Measurements from ENCODE around the gene AGBL5. TPM values are rescaled to one million over a fixed set of nuclear protein-coding genes. Genes with fewer than 3 reads are reported as not detected.

AGBL5 gene
- total RNA-seq, 4 donors from 2014 or later, result 4.9 to 6.2 (median 5.7) TPM

DNA sequence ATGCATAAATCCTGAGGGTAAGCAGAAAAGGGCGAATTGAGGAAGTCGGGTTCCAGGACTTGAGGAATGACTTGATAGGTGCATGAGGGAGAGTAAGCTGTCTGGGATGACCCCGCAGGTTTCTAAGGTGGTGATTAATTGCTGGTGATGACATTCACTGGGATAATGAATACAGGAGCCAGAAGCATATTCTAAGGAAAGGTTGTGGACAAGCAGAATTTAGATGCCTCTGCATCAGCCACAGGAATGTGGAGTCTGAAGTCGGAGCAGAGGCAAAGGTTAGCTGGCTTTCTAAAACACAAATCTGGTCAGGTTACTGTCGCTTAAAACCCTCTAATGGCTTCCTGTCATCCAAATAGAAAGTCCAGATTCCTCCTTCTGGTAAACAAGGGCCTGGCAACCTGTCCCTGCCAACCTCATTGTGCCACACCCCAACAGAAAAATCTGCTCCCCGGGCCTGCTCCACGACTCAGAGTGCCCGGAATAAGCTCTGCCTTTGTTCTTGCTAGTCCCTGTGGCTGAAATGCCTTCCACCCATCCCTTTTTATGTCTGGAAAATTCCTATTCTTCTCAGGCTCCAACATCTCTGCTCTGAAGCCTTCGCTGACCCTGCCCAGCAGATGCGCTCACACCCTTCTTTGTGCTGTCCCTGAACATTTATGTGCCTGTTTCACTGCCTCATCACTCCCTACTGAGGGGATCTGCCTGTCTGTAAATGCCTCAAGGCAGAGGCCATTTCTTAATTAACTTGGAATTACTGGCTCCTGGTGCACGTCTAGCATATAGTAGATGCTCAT, 30.0 kb upstream of the AGBL5 start:
- TF ChIP-seq POLR2A (IDR thresholded peaks at IDR 0.05), result no peak
- TF ChIP-seq, protein P1, sequence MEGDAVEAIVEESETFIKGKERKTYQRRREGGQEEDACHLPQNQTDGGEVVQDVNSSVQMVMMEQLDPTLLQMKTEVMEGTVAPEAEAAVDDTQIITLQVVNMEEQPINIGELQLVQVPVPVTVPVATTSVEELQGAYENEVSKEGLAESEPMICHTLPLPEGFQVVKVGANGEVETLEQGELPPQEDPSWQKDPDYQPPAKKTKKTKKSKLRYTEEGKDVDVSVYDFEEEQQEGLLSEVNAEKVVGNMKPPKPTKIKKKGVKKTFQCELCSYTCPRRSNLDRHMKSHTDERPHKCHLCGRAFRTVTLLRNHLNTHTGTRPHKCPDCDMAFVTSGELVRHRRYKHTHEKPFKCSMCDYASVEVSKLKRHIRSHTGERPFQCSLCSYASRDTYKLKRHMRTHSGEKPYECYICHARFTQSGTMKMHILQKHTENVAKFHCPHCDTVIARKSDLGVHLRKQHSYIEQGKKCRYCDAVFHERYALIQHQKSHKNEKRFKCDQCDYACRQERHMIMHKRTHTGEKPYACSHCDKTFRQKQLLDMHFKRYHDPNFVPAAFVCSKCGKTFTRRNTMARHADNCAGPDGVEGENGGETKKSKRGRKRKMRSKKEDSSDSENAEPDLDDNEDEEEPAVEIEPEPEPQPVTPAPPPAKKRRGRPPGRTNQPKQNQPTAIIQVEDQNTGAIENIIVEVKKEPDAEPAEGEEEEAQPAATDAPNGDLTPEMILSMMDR (IDR thresholded peaks at IDR 0.05 in 4 of 5, conservative IDR thresholded peaks at IDR 0.05 in 1 of 5), result no peak
- Histone ChIP-seq H3K36me3 (peaks cover 0 to 39% of the 10 kb centered on the region in 2 donors), H3K27me3 (no peaks in the 10 kb centered on the region), H3K27ac (peak overlapping the region; percentile 2 to 81 (median 40)), H3K4me1 (peaks cover 33 to 68% of the 10 kb centered on the region in 2 donors), H3K9me3 (no peaks in the 10 kb centered on the region), H3K4me3 (no peak overlapping the region)
- intact Hi-C loops (cut with DNase I; ENCODE audit: low total_unique reads) (no loop called here), in situ Hi-C loops (cut with MboI; ENCODE audit: low sequenced_read_pairs in 4 of 4) (no loop called here)
- ATAC-seq (peak in 1 of 2 donors; percentile 10), DNase-seq (no peak)

DNA sequence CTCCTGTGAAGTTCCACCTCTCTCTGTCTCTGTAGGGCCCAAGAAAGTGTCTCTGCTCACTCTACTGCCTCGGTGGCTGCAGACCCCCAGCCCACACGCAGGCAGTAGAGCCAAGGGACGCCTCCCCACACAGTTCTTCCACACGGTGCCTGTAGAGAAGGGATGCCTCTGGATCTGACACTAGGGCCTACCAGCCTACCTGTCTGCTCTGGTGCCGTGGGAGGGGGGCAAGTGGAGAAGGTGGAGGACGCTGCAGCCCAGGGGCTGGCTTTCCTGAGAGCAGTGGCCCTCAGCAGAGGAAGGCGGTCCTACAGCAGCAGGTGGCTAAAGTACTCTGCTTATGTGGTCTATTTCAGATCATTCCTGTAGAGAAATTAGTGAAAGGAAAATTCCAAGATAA, 27.7 kb upstream of the AGBL5 start:
- Histone ChIP-seq H3K4me1 (peaks cover 18 to 58% of the 10 kb centered on the region in 2 donors), H3K27ac (peak overlapping the region in 1 of 4 donors; percentile 89), H3K9me3 (no peaks in the 10 kb centered on the region), H3K4me3 (no peak overlapping the region), H3K36me3 (peaks cover 0 to 44% of the 10 kb centered on the region in 2 donors), H3K27me3 (no peaks in the 10 kb centered on the region)
- ATAC-seq (no peak), DNase-seq (no peak)
- TF ChIP-seq POLR2A (IDR thresholded peaks at IDR 0.05), result no peak
- TF ChIP-seq, protein P1 (IDR thresholded peaks at IDR 0.05 in 4 of 5, conservative IDR thresholded peaks at IDR 0.05 in 1 of 5), result no peak
- intact Hi-C loops (cut with DNase I; ENCODE audit: low total_unique reads), result no loop called here
- in situ Hi-C loops (cut with MboI; ENCODE audit: low sequenced_read_pairs in 4 of 4), result no loop called here

DNA sequence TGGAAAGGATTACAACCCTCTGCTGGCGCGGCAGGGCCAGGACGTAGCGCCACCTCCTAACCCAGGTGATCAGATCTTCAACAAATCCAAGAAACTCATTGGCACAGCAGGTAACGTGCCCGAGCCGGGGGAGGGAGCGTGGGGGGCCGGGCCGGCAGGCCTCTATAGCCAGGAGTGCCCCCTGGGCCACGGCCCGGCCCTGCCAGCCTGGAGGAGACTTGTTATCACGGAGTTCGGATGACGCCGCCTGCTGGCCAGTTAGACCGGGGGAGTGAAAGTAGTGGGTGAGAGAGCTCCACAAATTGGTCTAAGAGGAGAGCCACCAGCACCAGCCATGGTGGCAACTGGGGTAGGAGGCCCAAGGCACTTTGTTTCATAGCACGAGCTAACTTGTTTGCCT, 27.3 kb upstream of the AGBL5 start:
- Histone ChIP-seq H3K27ac (peak overlapping the region in 1 of 4 donors; percentile 89), H3K9me3 (no peaks in the 10 kb centered on the region), H3K36me3 (peaks cover 0 to 44% of the 10 kb centered on the region in 2 donors), H3K4me1 (peaks cover 18 to 55% of the 10 kb centered on the region in 2 donors), H3K27me3 (no peaks in the 10 kb centered on the region), H3K4me3 (no peak overlapping the region)
- ATAC-seq (no peak), DNase-seq (no peak)
- intact Hi-C loops (cut with DNase I; ENCODE audit: low total_unique reads) (no loop called here), in situ Hi-C loops (cut with MboI; ENCODE audit: low sequenced_read_pairs in 4 of 4) (no loop called here)
- TF ChIP-seq, protein P1 (IDR thresholded peaks at IDR 0.05 in 4 of 5, conservative IDR thresholded peaks at IDR 0.05 in 1 of 5), result no peak
- TF ChIP-seq POLR2A (IDR thresholded peaks at IDR 0.05), result no peak

DNA sequence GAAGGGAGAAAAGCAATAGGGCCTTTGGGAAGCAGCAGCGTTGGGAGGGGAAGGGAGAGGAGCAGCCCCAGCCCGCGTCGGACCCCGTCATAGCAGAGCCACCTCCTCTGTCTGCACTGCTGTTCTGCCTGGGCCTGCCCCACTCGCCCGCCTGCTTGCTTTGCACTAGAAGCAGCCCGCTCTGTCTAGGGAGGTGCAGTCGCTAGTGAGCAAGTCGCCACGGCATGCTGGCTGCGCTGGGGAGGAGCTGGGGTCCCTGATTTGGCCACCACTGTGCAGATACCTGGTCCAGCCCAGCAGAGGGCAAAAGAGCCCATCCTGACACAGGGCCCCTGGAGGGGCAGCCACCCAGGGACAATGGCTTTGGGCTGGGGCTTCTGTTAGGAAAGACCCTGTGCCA, 26.7 kb upstream of the AGBL5 start:
- ATAC-seq (no peak), DNase-seq (no peak)
- TF ChIP-seq POLR2A (IDR thresholded peaks at IDR 0.05), result no peak
- TF ChIP-seq, protein P1 (IDR thresholded peaks at IDR 0.05 in 4 of 5, conservative IDR thresholded peaks at IDR 0.05 in 1 of 5), result no peak
- in situ Hi-C loops (cut with MboI; ENCODE audit: low sequenced_read_pairs in 4 of 4) (no loop called here), intact Hi-C loops (cut with DNase I; ENCODE audit: low total_unique reads) (no loop called here)
- no peaks in the 10 kb centered on the region for H3K27me3 ChIP-seq
- no peak overlapping the region for H3K4me3 ChIP-seq
- H3K9me3 ChIP-seq, result no peaks in the 10 kb centered on the region
- H3K27ac ChIP-seq, result peak overlapping the region in 3 of 4 donors; percentile 85 to 89 (median 86)
- H3K4me1 ChIP-seq, result peaks cover 18 to 49% of the 10 kb centered on the region in 2 donors
- peaks cover 0 to 44% of the 10 kb centered on the region in 2 donors for H3K36me3 ChIP-seq

All from gastrocnemius medialis (tissue), 4 donors.